ENCODE data around the gene CST9L.

The CST9L gene

GRCh38 chr20:23605867-23606651 lies 37.8 kb upstream of the CST9L start, which contains the start of gene CST9:
CST9 (minus strand) TSS chr20:23605917; CDS start chr20:23605864, 53 bp downstream.
- TF ChIP-seq FOXP2 (optimal IDR thresholded peaks at IDR 0.05; ENCODE audit: borderline replicate concordance, extremely low read depth, extremely low read length, insufficient read depth) (no peak), POLR2AphosphoS5 (IDR thresholded peaks at IDR 0.05; ENCODE audit: low read depth, low read length) (no peak), SIN3A (IDR thresholded peaks at IDR 0.05; ENCODE audit: borderline replicate concordance, insufficient read depth, low read length) (no peak), TAF1 (IDR thresholded peaks at IDR 0.05; ENCODE audit: borderline replicate concordance, insufficient read depth, low read length) (no peak)
- TF ChIP-seq, protein P1, sequence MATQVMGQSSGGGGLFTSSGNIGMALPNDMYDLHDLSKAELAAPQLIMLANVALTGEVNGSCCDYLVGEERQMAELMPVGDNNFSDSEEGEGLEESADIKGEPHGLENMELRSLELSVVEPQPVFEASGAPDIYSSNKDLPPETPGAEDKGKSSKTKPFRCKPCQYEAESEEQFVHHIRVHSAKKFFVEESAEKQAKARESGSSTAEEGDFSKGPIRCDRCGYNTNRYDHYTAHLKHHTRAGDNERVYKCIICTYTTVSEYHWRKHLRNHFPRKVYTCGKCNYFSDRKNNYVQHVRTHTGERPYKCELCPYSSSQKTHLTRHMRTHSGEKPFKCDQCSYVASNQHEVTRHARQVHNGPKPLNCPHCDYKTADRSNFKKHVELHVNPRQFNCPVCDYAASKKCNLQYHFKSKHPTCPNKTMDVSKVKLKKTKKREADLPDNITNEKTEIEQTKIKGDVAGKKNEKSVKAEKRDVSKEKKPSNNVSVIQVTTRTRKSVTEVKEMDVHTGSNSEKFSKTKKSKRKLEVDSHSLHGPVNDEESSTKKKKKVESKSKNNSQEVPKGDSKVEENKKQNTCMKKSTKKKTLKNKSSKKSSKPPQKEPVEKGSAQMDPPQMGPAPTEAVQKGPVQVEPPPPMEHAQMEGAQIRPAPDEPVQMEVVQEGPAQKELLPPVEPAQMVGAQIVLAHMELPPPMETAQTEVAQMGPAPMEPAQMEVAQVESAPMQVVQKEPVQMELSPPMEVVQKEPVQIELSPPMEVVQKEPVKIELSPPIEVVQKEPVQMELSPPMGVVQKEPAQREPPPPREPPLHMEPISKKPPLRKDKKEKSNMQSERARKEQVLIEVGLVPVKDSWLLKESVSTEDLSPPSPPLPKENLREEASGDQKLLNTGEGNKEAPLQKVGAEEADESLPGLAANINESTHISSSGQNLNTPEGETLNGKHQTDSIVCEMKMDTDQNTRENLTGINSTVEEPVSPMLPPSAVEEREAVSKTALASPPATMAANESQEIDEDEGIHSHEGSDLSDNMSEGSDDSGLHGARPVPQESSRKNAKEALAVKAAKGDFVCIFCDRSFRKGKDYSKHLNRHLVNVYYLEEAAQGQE (IDR thresholded peaks at IDR 0.05; ENCODE audit: insufficient read depth in 1 of 2, low read depth in 2 of 2, low read length in 2 of 2) = no peak

DNA sequence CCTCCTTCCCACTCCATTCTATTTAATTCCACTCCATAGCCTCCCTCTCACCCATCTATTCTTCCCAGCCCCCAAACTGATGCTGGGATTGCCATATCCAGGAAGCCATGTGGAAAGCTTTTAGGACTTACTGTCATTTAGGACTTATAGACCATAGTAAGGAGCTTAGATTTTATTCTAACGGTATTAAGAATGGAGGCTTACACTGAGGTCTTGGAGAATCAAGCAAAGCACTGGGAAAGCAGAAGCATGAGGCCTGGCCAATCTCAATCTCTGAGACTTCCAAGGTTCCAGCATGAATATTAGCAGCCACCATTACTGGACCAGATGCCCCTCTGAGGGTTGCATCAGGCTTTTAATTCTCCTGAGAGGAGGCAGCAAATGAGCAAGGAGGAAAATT lies 36.0 kb upstream of the CST9L start:
- no peak for TF ChIP-seq SIN3A (IDR thresholded peaks at IDR 0.05; ENCODE audit: borderline replicate concordance, insufficient read depth, low read length)
- TF ChIP-seq TAF1 (IDR thresholded peaks at IDR 0.05; ENCODE audit: borderline replicate concordance, insufficient read depth, low read length) = no peak
- TF ChIP-seq, protein P1 (IDR thresholded peaks at IDR 0.05; ENCODE audit: insufficient read depth in 1 of 2, low read depth in 2 of 2, low read length in 2 of 2) = no peak
- TF ChIP-seq FOXP2 (optimal IDR thresholded peaks at IDR 0.05; ENCODE audit: borderline replicate concordance, extremely low read depth, extremely low read length, insufficient read depth) = no peak
- no peak for TF ChIP-seq POLR2AphosphoS5 (IDR thresholded peaks at IDR 0.05; ENCODE audit: low read depth, low read length)

- TF ChIP-seq POLR2AphosphoS5 (IDR thresholded peaks at IDR 0.05; ENCODE audit: low read depth, low read length) (no peak), FOXP2 (optimal IDR thresholded peaks at IDR 0.05; ENCODE audit: borderline replicate concordance, extremely low read depth, extremely low read length, insufficient read depth) (no peak), TAF1 (IDR thresholded peaks at IDR 0.05; ENCODE audit: borderline replicate concordance, insufficient read depth, low read length) (no peak), SIN3A (IDR thresholded peaks at IDR 0.05; ENCODE audit: borderline replicate concordance, insufficient read depth, low read length) (no peak)
- TF ChIP-seq, protein P1 (IDR thresholded peaks at IDR 0.05; ENCODE audit: insufficient read depth in 1 of 2, low read depth in 2 of 2, low read length in 2 of 2) = no peak
Measured at GRCh38 chr20:23603321-23603720, 35.0 kb upstream of the CST9L start.

- no peak for TF ChIP-seq SIN3A (IDR thresholded peaks at IDR 0.05; ENCODE audit: borderline replicate concordance, insufficient read depth, low read length)
- TF ChIP-seq FOXP2 (optimal IDR thresholded peaks at IDR 0.05; ENCODE audit: borderline replicate concordance, extremely low read depth, extremely low read length, insufficient read depth) = no peak
- no peak for TF ChIP-seq TAF1 (IDR thresholded peaks at IDR 0.05; ENCODE audit: borderline replicate concordance, insufficient read depth, low read length)
- no peak for TF ChIP-seq POLR2AphosphoS5 (IDR thresholded peaks at IDR 0.05; ENCODE audit: low read depth, low read length)
- TF ChIP-seq, protein P1 (IDR thresholded peaks at IDR 0.05; ENCODE audit: insufficient read depth in 1 of 2, low read depth in 2 of 2, low read length in 2 of 2) = no peak
Measured at GRCh38 chr20:23602699-23603098, 34.4 kb upstream of the CST9L start.
